Uterus (tissue), 4 donors: ENCODE results near the gene MOBP. TPM values are rescaled to one million over a fixed set of nuclear protein-coding genes. Genes with fewer than 3 reads are reported as not detected.

ENCODE experiments used
- DNase-seq, 2 donors: peaks; one replicate each; pipeline ENCODE4 v3.0.0-alpha.2; 2019 to 2020
- H3K27ac ChIP-seq, 2 donors: fragments of 200-600 bp; sonication (generic); 1 replicate in 1 of 2; 2 replicates in 1 of 2; pipeline ENCODE4 v1.5.1; 2016 to 2018
- H3K27me3 ChIP-seq, 2 donors: fragments of 200-600 bp; sonication (generic); one replicate each; pipeline ENCODE4 v1.5.1; 2018 to 2019; ENCODE audit warnings: control low read depth in 1 of 2
- H3K36me3 ChIP-seq, 2 donors: fragments of 200-600 bp; sonication (generic); one replicate each; pipeline ENCODE4 v1.5.1; 2019; ENCODE audit warnings: control low read depth in 1 of 2
- H3K4me1 ChIP-seq, 2 donors: fragments of 200-600 bp; sonication (generic); one replicate each; pipeline ENCODE4 v1.5.1; 2018 to 2019; ENCODE audit warnings: control low read depth in 1 of 2
- H3K4me3 ChIP-seq, 2 donors: fragments of 200-600 bp; sonication (generic); 1 replicate in 1 of 2; 2 replicates in 1 of 2; pipeline ENCODE4 v1.5.1; 2018 to 2019; ENCODE audit warnings: mild to moderate bottlenecking in 1 of 2
- H3K9me3 ChIP-seq, 2 donors: fragments of 200-600 bp; sonication (generic); one replicate each; pipeline ENCODE4 v1.5.1; 2019; ENCODE audit warnings: control low read depth in 1 of 2
- CTCF ChIP-seq, 4 experiments: fragments of 200-600 bp in 2 of 4; fragments of 450-650 bp in 2 of 4; sonication (generic) in 2 of 4; IDR thresholded peaks; one replicate each; pipeline ENCODE4 v1.5.1; 2016 to 2019; ENCODE audit warnings: antibody characterized with exemption in 4 of 4, mild to moderate bottlenecking in 2 of 4, moderate library complexity in 1 of 4
- POLR2A ChIP-seq, 2 donors: fragments of 450-650 bp; IDR thresholded peaks; one replicate each; pipeline ENCODE4 v1.6.1; 2016; ENCODE audit warnings: antibody characterized with exemption in 2 of 2, mild to moderate bottlenecking in 1 of 2, moderate library complexity in 1 of 2
- intact Hi-C: fragments of 100-400 bp; cut with DNase I; formaldehyde crosslinking; loops from one replicate; pipeline ENCODE4 v1.15.1; 2023; ENCODE audit warnings: low total_unique reads
- total RNA-seq, 4 donors: library from RNA; depleted of rRNA in 3 of 4; stranded (reverse); fragments of >200 nt in 3 of 4; gene quantifications; one replicate each; pipeline versions ENCODE4 v1.1.0 to v1.2.4, GENCODE V29; 2014 to 2023
- donor health status: DM: yes; HTN: yes; CAD: no.

Gene MOBP
- total RNA-seq, 4 donors from 2014 or later = 0.43 TPM; not detected in 3

- Histone ChIP-seq H3K27ac (no peak overlapping the region), H3K9me3 (no peaks in the 10 kb centered on the region), H3K36me3 (no peaks in the 10 kb centered on the region), H3K27me3 (no peaks in the 10 kb centered on the region), H3K4me3 (no peak overlapping the region), H3K4me1 (no peaks in the 10 kb centered on the region)
- intact Hi-C loops = no loop called here
- TF ChIP-seq POLR2A (IDR thresholded peaks at IDR 0.05) (no peak), CTCF (IDR thresholded peaks at IDR 0.05) (no peak)
- DNase-seq = no peak
Observed at GRCh38 chr3:39469945-39470344, 2.5 kb downstream of the MOBP start.

GRCh38 chr3:39471652-39472051 lies 4.2 kb downstream of the MOBP start:
- Histone ChIP-seq H3K36me3 (no peaks in the 10 kb centered on the region), H3K27me3 (no peaks in the 10 kb centered on the region), H3K27ac (no peak overlapping the region), H3K9me3 (no peaks in the 10 kb centered on the region), H3K4me3 (no peak overlapping the region), H3K4me1 (no peaks in the 10 kb centered on the region)
- no peak for DNase-seq
- intact Hi-C loops = no loop called here
- TF ChIP-seq CTCF (IDR thresholded peaks at IDR 0.05) = no peak
- TF ChIP-seq POLR2A (IDR thresholded peaks at IDR 0.05) = no peak

- Histone ChIP-seq H3K27me3 (no peaks in the 10 kb centered on the region), H3K27ac (no peak overlapping the region), H3K4me3 (no peak overlapping the region), H3K36me3 (no peaks in the 10 kb centered on the region), H3K9me3 (no peaks in the 10 kb centered on the region), H3K4me1 (no peaks in the 10 kb centered on the region)
- no peak for TF ChIP-seq CTCF (IDR thresholded peaks at IDR 0.05)
- no peak for TF ChIP-seq POLR2A (IDR thresholded peaks at IDR 0.05)
- no peak for DNase-seq
- intact Hi-C loops = no loop called here
Observed at GRCh38 chr3:39473452-39474125, 6.1 kb downstream of the MOBP start.

GRCh38 chr3:39474126-39474515 lies 6.6 kb downstream of the MOBP start:
- no peak for DNase-seq
- intact Hi-C loops = no loop called here
- no peak overlapping the region for H3K4me3 ChIP-seq

GRCh38 chr3:39476783-39477182 lies 9.3 kb downstream of the MOBP start:
- no peak for DNase-seq
- Histone ChIP-seq H3K9me3 (no peaks in the 10 kb centered on the region), H3K4me1 (no peaks in the 10 kb centered on the region), H3K36me3 (no peaks in the 10 kb centered on the region), H3K27ac (no peak overlapping the region), H3K27me3 (no peaks in the 10 kb centered on the region), H3K4me3 (no peak overlapping the region)
- TF ChIP-seq POLR2A (IDR thresholded peaks at IDR 0.05) = no peak
- intact Hi-C loops = no loop called here

More at GRCh38 chr3:39474126-39474515, 6.6 kb downstream of the MOBP start:
- Histone ChIP-seq H3K9me3 (no peaks in the 10 kb centered on the region), H3K36me3 (no peaks in the 10 kb centered on the region), H3K27ac (no peak overlapping the region), H3K4me1 (no peaks in the 10 kb centered on the region), H3K27me3 (no peaks in the 10 kb centered on the region)
- no peak for TF ChIP-seq POLR2A (IDR thresholded peaks at IDR 0.05)

GRCh38 chr3:39478226-39478625 lies 10.7 kb downstream of the MOBP start:
- no peak overlapping the region for H3K4me3 ChIP-seq
- no peaks in the 10 kb centered on the region for H3K27me3 ChIP-seq
- no peak for DNase-seq
- no peaks in the 10 kb centered on the region for H3K36me3 ChIP-seq
- no peak overlapping the region for H3K27ac ChIP-seq
- no peak for TF ChIP-seq POLR2A (IDR thresholded peaks at IDR 0.05)
- TF ChIP-seq CTCF (IDR thresholded peaks at IDR 0.05) = no peak
- intact Hi-C loops = no loop called here
- H3K4me1 ChIP-seq = no peaks in the 10 kb centered on the region
- no peaks in the 10 kb centered on the region for H3K9me3 ChIP-seq
